HG03135 (cell line): ENCODE measurements around the gene ATG101.

ENCODE experiments used
- ATAC-seq: cut with Tn5 transposase; IDR thresholded peaks from one replicate; pipeline ENCODE4 v1.9.1; 2021; ENCODE audit warnings: mild to moderate bottlenecking, moderate library complexity; ENCODE audit not compliant: unreplicated experiment

ATG101 gene

GRCh38 chr12:52057638-52058576, 11.9 kb upstream of the ATG101 start:
- no peak for ATAC-seq

- ATAC-seq = no peak
Observed at GRCh38 chr12:52058631-52059361, 11.0 kb upstream of the ATG101 start.

- no peak for ATAC-seq
Observed at GRCh38 chr12:52059582-52060497, 9.9 kb upstream of the ATG101 start.

GRCh38 chr12:52060498-52061177, 9.1 kb upstream of the ATG101 start:
- no peak for ATAC-seq

GRCh38 chr12:52061470-52062166, 8.2 kb upstream of the ATG101 start:
- no peak for ATAC-seq

GRCh38 chr12:52062167-52063081, 7.4 kb upstream of the ATG101 start:
- no peak for ATAC-seq

- ATAC-seq = no peak
Observed at GRCh38 chr12:52063082-52063924, 6.5 kb upstream of the ATG101 start.

GRCh38 chr12:52063981-52064649, 5.7 kb upstream of the ATG101 start:
- ATAC-seq = no peak

- no peak for ATAC-seq
Observed at GRCh38 chr12:52066346-52067080, 3.3 kb upstream of the ATG101 start.

GRCh38 chr12:52067081-52067374, 2.8 kb upstream of the ATG101 start:
- no peak for ATAC-seq

GRCh38 chr12:52070185-52070925, 577 bp downstream of the ATG101 start:
- peak; percentile 26 for ATAC-seq

- no peak for ATAC-seq
Observed at GRCh38 chr12:52073531-52074381, 4.0 kb downstream of the ATG101 start.

- ATAC-seq = no peak
Observed at GRCh38 chr12:52074971-52075724, 5.4 kb downstream of the ATG101 start.

GRCh38 chr12:52076811-52077210, 7.0 kb downstream of the ATG101 start:
- ATAC-seq = no peak
